NOMO-1 treated with DMSO at 0.1 percent for 48 hours (cell line): ENCODE results near the gene L3MBTL2.
"Not testable (repeated sequence)": the region's sequence is repeated elsewhere in the genome, so short reads cannot be mapped to it uniquely, and the experiment has no call there.

Experiments
- DNase-seq: peaks from one replicate; lab custom pipeline; 2025; ENCODE audit not compliant: unreplicated experiment; lab: John Stamatoyannopoulos, UW

Gene L3MBTL2

DNA sequence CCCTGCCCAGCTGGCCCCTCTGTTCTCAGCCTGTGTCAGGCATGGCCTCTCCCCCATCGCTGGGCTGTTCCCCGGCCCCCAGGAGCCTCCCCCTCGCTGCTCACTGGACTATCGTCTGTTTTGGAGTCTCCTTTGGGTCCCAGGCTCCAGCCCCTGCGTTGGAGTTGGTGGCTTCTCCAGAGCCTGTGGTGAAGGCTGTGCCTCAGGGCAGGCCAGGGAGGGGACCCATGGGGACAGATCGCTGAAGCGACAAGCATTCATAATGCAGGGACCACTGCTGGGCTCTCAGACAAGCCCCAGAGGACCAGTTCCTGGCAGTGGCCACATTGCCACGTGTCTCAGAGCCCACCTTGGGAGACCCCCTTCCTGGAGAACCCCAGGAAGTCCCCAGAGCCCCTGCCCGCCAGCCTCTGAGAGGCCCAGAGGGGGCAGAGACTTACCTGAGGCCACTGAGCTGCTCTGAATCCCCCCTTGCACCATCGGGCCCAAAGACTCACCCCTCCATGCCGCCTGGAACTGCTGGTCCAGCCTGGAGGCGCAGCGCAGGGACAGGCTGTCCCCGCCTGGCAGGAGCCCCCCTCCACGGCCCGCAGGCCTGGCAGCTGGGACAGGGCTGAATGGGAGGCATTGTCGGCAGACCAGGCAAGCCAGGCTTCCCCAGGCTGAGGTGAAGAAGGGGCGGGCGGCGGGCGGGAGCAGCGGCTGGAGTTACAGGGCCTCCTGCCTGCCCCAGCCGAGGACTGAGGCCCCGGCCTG is 35.4 kb downstream of the L3MBTL2 start, which contains the start of gene CHADL:
TSS of gene CHADL (minus strand) at position 555 of the 756 bp plus-strand sequence. CDS start at position 505, 50 bp downstream.
- DNase-seq, result no peak

- DNase-seq, result no peak
These were observed 36.1 kb downstream of the L3MBTL2 start for GRCh38 chr22:41241133-41241676.

DNA sequence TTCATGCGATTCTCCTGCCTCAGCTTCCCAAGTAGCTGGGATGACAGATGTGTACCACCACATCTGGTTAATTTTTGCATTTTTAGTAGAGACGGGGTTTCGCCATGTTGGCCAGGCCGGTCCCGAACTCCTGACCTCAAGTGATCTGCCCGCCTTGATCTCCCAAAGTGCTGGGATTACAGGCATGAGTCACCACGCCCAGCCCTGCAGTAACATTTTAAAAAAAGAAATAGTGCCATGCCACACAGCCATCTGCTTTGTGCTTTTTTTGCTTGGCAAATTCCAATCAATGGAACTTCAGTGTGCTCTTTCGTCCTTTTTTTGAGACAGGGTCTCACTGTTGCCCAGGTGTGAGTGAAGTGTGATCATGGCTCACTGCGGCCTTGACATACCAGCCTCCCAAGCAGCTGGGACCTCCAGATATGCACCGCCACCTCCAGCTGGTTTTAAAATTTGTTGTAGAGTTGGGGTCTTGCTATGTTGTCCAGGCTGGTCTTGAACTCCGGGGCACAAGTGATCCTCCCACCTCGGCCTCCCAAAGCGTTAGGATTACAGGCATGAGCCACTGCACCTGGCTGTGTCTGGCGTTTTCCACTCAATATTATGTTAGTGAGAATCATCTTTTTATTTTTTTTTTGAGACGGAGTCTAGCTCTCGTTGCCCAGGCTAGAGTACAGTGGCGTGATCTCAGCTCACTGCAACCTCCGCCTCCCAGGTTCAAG is 37.4 kb downstream of the L3MBTL2 start:
- DNase-seq, result no peak

GRCh38 chr22:41243361-41243760 is 38.2 kb downstream of the L3MBTL2 start:
- DNase-seq, result no peak

DNA sequence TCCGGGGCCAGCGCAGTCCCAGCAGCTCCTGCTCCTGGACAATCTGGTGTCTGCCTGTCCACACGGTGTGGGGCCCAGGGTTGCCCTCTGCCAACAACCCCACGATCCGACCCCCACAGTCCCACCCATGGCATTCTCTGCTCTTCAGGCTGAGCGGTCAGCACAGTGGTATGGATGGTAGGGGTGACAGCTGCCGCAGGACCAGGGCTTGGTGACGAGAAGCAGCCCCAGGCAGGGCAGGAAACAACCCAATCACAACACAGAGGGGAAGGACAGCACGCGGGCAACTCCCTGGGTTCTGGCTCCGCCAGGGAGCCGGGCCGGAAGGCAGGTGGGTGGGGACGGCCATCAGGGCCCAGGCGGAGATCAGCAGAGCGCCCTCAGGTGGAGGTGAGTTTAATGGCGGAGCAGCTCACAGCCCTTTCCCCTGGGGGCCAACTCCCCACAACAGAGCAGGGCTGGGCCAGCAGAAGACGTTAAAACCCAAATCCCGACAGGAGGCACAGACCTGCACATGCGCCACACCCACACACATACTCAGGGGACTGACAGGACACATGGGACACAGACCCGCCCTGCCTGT is 40.9 kb downstream of the L3MBTL2 start:
- DNase-seq, result no peak

DNA sequence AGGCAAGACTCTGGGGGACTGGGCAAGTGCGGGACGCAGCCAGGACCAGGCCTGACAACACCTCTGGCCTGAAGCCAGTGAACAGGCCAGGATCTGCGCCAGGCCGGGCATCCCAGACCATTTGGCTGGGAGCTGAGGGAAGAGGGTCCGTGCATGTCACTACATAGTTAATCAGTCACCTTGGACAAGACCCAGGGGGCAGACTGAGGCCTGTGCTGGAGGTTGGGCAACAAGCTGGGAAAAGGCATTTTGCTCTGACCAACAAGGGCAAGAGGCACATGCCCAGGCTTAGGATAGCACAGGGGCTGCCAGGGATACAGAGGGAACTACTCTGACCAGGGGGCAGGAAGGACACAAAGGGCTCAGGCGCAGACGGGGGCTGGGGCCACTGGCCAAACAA is 42.6 kb downstream of the L3MBTL2 start:
- DNase-seq, result no peak

DNA sequence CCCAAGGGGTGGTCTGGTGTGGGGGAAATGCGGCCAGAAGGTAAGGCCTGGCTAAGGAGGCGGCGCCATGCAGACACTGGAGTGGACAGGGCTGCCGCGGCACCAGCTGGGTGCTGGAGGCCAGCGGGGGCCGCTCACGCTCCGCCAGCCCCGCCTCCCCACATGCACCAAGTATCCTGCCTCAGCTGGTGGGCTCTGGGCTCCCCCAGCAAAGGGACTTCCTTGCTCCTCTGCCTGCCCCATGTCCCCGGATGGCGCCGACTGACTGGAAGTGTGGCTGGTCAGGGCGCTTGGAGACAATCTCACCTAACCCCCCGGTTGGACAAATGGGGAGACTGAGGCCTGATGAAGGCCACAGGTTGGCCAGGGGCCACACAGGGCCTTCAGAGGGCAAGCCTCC is 43.2 kb downstream of the L3MBTL2 start:
- DNase-seq, result no peak

- DNase-seq, result no peak
These were observed 43.6 kb downstream of the L3MBTL2 start for GRCh38 chr22:41248758-41249157.

- DNase-seq, result no peak
These were observed 44.3 kb downstream of the L3MBTL2 start for GRCh38 chr22:41249442-41249841.

DNA sequence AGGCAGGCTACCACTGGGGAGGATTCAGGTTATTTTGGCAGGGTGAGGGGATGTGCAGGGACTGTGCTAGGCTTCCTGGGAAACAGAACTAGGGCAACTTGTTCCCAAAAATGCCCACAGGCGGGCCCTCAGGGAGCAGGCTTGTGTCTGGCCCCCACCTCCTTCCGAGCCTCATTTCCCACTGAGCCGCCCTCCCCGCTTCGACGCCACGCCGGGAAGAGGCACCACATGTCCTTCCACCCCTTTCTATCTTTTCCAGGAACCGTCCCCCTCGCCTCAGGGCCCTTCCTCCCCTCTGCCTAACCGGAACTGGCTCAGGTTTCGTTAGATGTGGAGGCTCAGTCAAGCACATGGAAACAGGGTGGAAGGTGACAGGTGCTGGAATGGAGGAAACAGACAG is 45.0 kb downstream of the L3MBTL2 start:
- DNase-seq, result no peak

DNA sequence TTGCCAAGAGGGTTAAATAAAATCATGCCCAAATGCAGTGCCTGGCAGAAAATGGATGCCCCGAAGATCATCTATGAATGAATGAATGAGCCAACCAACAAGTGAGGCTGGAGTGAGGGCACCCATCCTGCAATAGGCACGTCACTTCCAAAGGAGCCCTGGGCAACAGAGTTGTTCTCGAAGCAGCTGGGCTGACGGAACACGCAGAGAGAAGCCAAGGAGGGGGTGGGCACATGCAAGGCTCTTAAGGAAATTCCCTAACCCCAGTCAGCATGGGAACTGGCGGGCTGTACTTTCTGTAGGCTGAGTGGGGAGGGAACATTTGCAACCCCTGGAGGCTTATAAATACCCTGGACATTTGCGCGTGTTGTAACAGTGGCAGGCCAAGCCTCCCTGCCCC is 47.3 kb downstream of the L3MBTL2 start:
- no peak for DNase-seq

DNA sequence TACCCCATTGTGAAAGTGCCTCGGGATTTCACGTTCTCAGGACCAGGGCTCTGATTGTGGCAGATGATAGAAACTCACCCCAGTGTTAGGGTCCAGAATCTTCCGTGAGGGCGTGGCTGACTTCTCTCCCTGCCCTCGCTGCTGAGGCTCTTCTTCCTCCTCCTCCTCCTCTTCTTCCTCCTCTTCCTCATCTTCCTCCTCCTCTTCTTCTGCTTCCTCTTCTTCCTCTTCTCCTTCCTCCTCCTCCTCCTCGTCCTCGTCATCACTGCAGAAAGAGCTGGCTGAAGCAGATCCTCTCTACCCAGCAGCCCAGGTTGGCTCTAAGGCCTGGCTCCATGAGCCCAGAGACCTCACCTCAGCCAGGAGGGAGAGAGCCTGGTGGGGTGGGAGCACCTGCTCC is 49.1 kb downstream of the L3MBTL2 start:
- no peak for DNase-seq

- DNase-seq, result no peak
These were observed 51.4 kb downstream of the L3MBTL2 start for GRCh38 chr22:41256254-41257253.

GRCh38 chr22:41257696-41258095 is 52.6 kb downstream of the L3MBTL2 start:
- no peak for DNase-seq

DNA sequence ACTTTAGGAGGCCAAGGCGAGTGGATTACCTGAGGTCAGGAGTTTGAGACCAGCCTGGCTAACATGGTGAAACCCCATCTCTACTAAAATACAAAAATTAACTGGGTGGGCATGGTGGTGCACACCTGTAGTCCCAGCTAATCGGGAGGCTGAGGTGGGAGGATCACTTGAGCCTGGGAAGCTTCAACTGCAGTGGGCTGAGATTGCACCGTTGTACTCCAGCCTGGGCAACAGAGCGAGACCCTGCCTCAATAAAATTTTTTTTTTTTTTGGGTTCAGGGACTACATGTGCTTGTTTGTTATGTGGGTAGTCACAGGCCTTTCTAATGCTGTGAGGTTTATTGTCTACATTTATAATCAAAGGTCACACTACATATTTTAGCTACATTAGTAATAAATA is 54.6 kb downstream of the L3MBTL2 start:
- not testable (repeated sequence) for DNase-seq

DNA sequence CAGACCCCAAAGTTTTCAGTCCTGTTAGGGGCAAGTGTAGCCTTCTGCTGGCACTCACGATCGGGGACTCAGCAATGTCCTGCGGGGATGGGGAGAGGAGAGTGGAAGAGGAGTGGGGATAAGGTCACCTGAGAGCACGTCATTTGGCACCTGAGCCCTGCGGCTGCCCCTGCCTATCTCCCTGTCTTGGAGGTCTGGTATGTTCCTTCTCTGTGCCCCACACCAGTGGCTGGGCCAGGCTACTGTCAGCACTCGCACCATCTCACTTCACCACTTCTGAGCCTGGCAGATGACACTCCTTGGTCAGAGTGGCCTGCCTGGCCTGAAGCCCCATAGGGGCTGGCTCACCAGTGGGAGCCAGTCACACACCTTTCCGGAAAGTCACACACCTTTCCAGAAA is 55.8 kb downstream of the L3MBTL2 start:
- no peak for DNase-seq

GRCh38 chr22:41261541-41262249 is 56.6 kb downstream of the L3MBTL2 start:
- DNase-seq, result no peak

DNA sequence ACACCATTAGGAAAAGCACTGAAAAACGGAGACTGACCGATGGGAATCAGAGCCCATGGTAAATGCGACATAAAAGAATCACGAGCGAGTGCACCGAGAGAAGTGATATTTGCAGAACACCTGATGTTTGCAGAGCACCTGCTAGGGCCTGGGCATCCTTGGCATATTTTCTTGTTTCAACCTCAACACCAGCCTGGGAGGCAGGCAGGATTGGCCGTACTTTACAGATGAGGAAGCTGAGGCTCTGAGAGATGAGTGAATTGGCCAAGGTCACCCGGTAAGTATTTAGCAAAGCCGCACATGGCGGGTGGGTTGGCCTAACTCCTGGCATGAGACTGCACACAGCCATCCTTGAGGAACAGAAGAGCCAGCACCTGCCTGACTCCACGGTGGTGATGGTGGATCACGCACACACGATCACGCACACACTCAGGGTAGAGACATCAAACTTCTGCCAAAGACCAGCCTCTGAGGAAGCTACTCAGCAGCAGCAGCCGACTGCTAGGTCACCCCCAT is 57.2 kb downstream of the L3MBTL2 start:
- DNase-seq, result no peak

DNA sequence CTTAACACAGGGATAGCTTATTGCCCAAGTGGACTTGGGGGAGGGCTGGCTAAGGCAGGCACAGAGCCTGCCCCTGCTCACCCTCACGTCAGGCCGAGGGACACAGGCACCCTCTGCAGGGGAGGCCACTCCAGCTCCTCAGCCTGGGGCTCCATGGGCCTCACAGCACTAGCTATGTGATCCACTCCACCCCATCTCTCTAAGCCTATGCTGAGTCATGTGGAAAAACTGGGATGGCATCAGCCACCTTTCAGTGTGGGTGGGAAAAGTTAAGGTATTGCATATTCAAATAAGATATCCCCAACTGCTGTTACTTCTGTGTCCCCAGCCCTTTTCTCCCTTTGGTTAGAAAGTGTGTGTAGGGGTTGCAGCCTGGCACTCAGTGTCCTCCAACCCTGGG is 58.6 kb downstream of the L3MBTL2 start:
- DNase-seq, result no peak
